GM10248 (cell line): Measurements from ENCODE around the gene SCGB1C2.

Experiments used
- CTCF ChIA-PET: fragments of 300-600 bp; sonication (Branson Sonifier 250); formaldehyde crosslinking; extraction: SDS; loops from one replicate; lab custom pipeline; 2021; ENCODE audit warnings: antibody characterized with exemption; lab: Yijun Ruan, JAX
- POLR2A ChIA-PET: fragments of 350-650 bp; sonication (Branson Sonifier 250); formaldehyde crosslinking; extraction: SDS; loops from one replicate; lab custom pipeline; 2020; ENCODE audit warnings: antibody characterized with exemption; lab: Yijun Ruan, JAX
- DNase-seq: peaks from one replicate; pipeline ENCODE4 v3.0.0; 2012; ENCODE audit errors: extremely low spot score
- CTCF ChIP-seq: IDR thresholded peaks from 2 replicates; pipeline ENCODE4 v1.5.1; 2012; ENCODE audit warnings: mild to moderate bottlenecking, low read depth; ENCODE audit errors: extremely low read depth, missing control alignments, control extremely low read depth

SCGB1C2 gene

GRCh38 chr17:142876-143784 is 5.8 kb downstream of the SCGB1C2 start:
- ChIA-PET CTCF (no interaction called here), POLR2A (no interaction called here)

GRCh38 chr17:143785-144281 is 6.5 kb downstream of the SCGB1C2 start:
- POLR2A ChIA-PET, result no interaction called here
- peak; percentile 88 for TF ChIP-seq CTCF
- DNase-seq, result peak; percentile 90
- CTCF ChIA-PET, result interaction anchor here (0.9 kb wide), 1 partner anchor 913 kb away, joined by 4 read pairs; no protein-coding TSS in a partner anchor

More at GRCh38 chr17:142876-143784, 5.8 kb downstream of the SCGB1C2 start:
- TF ChIP-seq CTCF, result no peak
- no peak for DNase-seq

- no peak for TF ChIP-seq CTCF
- CTCF ChIA-PET, result interaction anchor here (0.9 to 1.9 kb wide), 5 partner anchors 8 to 912 kb away, joined by 3 to 5 read pairs (median 4); no protein-coding TSS in a partner anchor
- POLR2A ChIA-PET, result no interaction called here
- no peak for DNase-seq
Measured at GRCh38 chr17:144936-145670, 7.7 kb downstream of the SCGB1C2 start.

GRCh38 chr17:145671-146541 is 8.5 kb downstream of the SCGB1C2 start:
- ChIA-PET POLR2A (no interaction called here), CTCF (interaction anchor here (0.9 to 1.9 kb wide), 4 partner anchors 8 to 835 kb away, joined by 3 to 5 read pairs (median 4); no protein-coding TSS in a partner anchor)
- TF ChIP-seq CTCF, result no peak
- no peak for DNase-seq

GRCh38 chr17:146546-146945 is 9.2 kb downstream of the SCGB1C2 start:
- no peak for TF ChIP-seq CTCF
- no peak for DNase-seq
- POLR2A ChIA-PET, result no interaction called here
- CTCF ChIA-PET, result interaction anchor here (1.0 kb wide), 1 partner anchor 554 kb away, joined by 3 read pairs; no protein-coding TSS in a partner anchor
